Type B pancreatic cell (in vitro differentiated cells): ENCODE data around the gene IWS1. TPM values are rescaled to one million over a fixed set of nuclear protein-coding genes. Genes with fewer than 3 reads are reported as not detected.
A peak's percentile ranks its signal among the peaks of the same experiment; 100 is the strongest.
"Not testable (repeated sequence)": the region's sequence is repeated elsewhere in the genome, so short reads cannot be mapped to it uniquely, and the experiment has no call there.

Source experiments
- DNase-seq: peaks from one replicate; pipeline ENCODE4 v3.0.0; 2021; ENCODE audit warnings: mixed read lengths; ENCODE audit not compliant: unreplicated experiment; ENCODE audit errors: extremely low spot score
- H3K27ac Mint-ChIP-seq: 2 replicates; pipeline ENCODE4 v1.8.0; 2021; ENCODE audit warnings: mild to moderate bottlenecking, mixed read lengths
- H3K27me3 Mint-ChIP-seq: 2 replicates; pipeline ENCODE4 v1.8.0; 2021; ENCODE audit warnings: mixed read lengths
- H3K36me3 Mint-ChIP-seq: 2 replicates; pipeline ENCODE4 v1.8.0; 2021; ENCODE audit warnings: mixed read lengths
- H3K4me1 Mint-ChIP-seq: one replicate; pipeline ENCODE4 v1.8.0; 2021; ENCODE audit warnings: mixed read lengths; ENCODE audit not compliant: unreplicated experiment
- H3K4me3 Mint-ChIP-seq: 2 replicates; pipeline ENCODE4 v1.8.0; 2021; ENCODE audit warnings: mild to moderate bottlenecking, mixed read lengths
- H3K9me3 Mint-ChIP-seq: 2 replicates; pipeline ENCODE4 v1.8.0; 2021; ENCODE audit warnings: mixed read lengths
- CTCF ChIP-seq: fragments of 200-600 bp; sonication (generic); conservative IDR thresholded peaks from 2 replicates; pipeline ENCODE4 v1.5.0; 2021; ENCODE audit warnings: antibody characterized with exemption, mild to moderate bottlenecking
- total RNA-seq: library from RNA; stranded (reverse); gene quantifications from 2 replicates; pipeline ENCODE4 v1.2.1, GENCODE V29; 2021; ENCODE audit warnings: low replicate concordance

The IWS1 gene
- total RNA-seq, 1 donor from 2014 or later: 45.3 TPM

- peak; percentile 25 for DNase-seq
- no peaks in the 10 kb centered on the region for H3K36me3 Mint-ChIP-seq
Observed at GRCh38 chr2:127573298-127573697, 47.0 kb upstream of the IWS1 start.

GRCh38 chr2:127572841-127573240 is 46.6 kb upstream of the IWS1 start:
- H3K4me1 Mint-ChIP-seq: no peaks in the 10 kb centered on the region
- H3K36me3 Mint-ChIP-seq: no peaks in the 10 kb centered on the region
- peaks cover 15% of the 10 kb centered on the region for H3K27me3 Mint-ChIP-seq
- peak; percentile 20 for DNase-seq
- H3K9me3 Mint-ChIP-seq: no peaks in the 10 kb centered on the region
- H3K4me3 Mint-ChIP-seq: no peak overlapping the region
- no peak overlapping the region for H3K27ac Mint-ChIP-seq
- TF ChIP-seq CTCF: no peak

More at GRCh38 chr2:127573298-127573697, 47.0 kb upstream of the IWS1 start:
- H3K4me3 Mint-ChIP-seq: no peak overlapping the region
- no peak for TF ChIP-seq CTCF
- no peaks in the 10 kb centered on the region for H3K9me3 Mint-ChIP-seq
- H3K4me1 Mint-ChIP-seq: no peaks in the 10 kb centered on the region
- H3K27ac Mint-ChIP-seq: no peak overlapping the region
- peaks cover 15% of the 10 kb centered on the region for H3K27me3 Mint-ChIP-seq

GRCh38 chr2:127572352-127572751 is 46.1 kb upstream of the IWS1 start:
- H3K4me3 Mint-ChIP-seq, H3K9me3 Mint-ChIP-seq, DNase-seq, H3K36me3 Mint-ChIP-seq, H3K27ac Mint-ChIP-seq, H3K4me1 Mint-ChIP-seq: not testable (repeated sequence)
- peaks cover 15% of the 10 kb centered on the region for H3K27me3 Mint-ChIP-seq

GRCh38 chr2:127570282-127571250 is 44.3 kb upstream of the IWS1 start:
- Mint-ChIP-seq H3K4me3 (no peak overlapping the region), H3K36me3 (no peaks in the 10 kb centered on the region), H3K27ac (no peak overlapping the region), H3K27me3 (peaks cover 15% of the 10 kb centered on the region), H3K9me3 (no peaks in the 10 kb centered on the region), H3K4me1 (no peaks in the 10 kb centered on the region)
- no peak for TF ChIP-seq CTCF
- DNase-seq: peak; percentile 54

GRCh38 chr2:127569666-127570065 is 43.4 kb upstream of the IWS1 start:
- Mint-ChIP-seq H3K9me3 (no peaks in the 10 kb centered on the region), H3K36me3 (no peaks in the 10 kb centered on the region), H3K4me1 (no peaks in the 10 kb centered on the region), H3K4me3 (no peak overlapping the region), H3K27me3 (peaks cover 15% of the 10 kb centered on the region), H3K27ac (no peak overlapping the region)
- no peak for TF ChIP-seq CTCF
- no peak for DNase-seq

GRCh38 chr2:127568128-127568527 is 41.8 kb upstream of the IWS1 start:
- no peaks in the 10 kb centered on the region for H3K9me3 Mint-ChIP-seq
- no peak overlapping the region for H3K27ac Mint-ChIP-seq
- H3K4me1 Mint-ChIP-seq: no peaks in the 10 kb centered on the region
- no peaks in the 10 kb centered on the region for H3K36me3 Mint-ChIP-seq
- no peak for DNase-seq
- H3K27me3 Mint-ChIP-seq: peaks cover 14% of the 10 kb centered on the region
- TF ChIP-seq CTCF: no peak
- H3K4me3 Mint-ChIP-seq: no peak overlapping the region
